ENCODE data around the gene ISCA1.
"Not testable (repeated sequence)": the region's sequence is repeated elsewhere in the genome, so short reads cannot be mapped to it uniquely, and the experiment has no call there.

The ISCA1 gene

GRCh38 chr9:86282077-86282978 lies at the start of gene ISCA1:
Gene ISCA1, minus strand, starts transcription at chr9:86282538. Its CDS starts 80 bp downstream, at chr9:86282458.
- DNase-seq = peak; percentile 97 to 98

GRCh38 chr9:86330186-86330585 lies 47.8 kb upstream of the ISCA1 start:
- DNase-seq = no peak

GRCh38 chr9:86329649-86330048 lies 47.3 kb upstream of the ISCA1 start:
- DNase-seq = no peak

- DNase-seq = no peak
Observed at GRCh38 chr9:86328156-86328555, 45.8 kb upstream of the ISCA1 start.

- DNase-seq = no peak
Observed at GRCh38 chr9:86326536-86326935, 44.2 kb upstream of the ISCA1 start.

- DNase-seq = no peak
Observed at GRCh38 chr9:86324901-86325300, 42.6 kb upstream of the ISCA1 start.

GRCh38 chr9:86324308-86324707 lies 42.0 kb upstream of the ISCA1 start:
- no peak for DNase-seq

- DNase-seq = no peak
Observed at GRCh38 chr9:86322973-86323644, 40.8 kb upstream of the ISCA1 start.

- DNase-seq = no peak
Observed at GRCh38 chr9:86321373-86321772, 39.0 kb upstream of the ISCA1 start.

- no peak for DNase-seq
Observed at GRCh38 chr9:86318187-86318586, 35.8 kb upstream of the ISCA1 start.

GRCh38 chr9:86315078-86315477 lies 32.7 kb upstream of the ISCA1 start:
- DNase-seq = no peak

- not testable (repeated sequence) for DNase-seq
Observed at GRCh38 chr9:86312959-86313358, 30.6 kb upstream of the ISCA1 start.

- no peak for DNase-seq
Observed at GRCh38 chr9:86308687-86309086, 26.3 kb upstream of the ISCA1 start.

- no peak for DNase-seq
Observed at GRCh38 chr9:86304236-86304730, 21.9 kb upstream of the ISCA1 start.

- peak; percentile 14 to 15 for DNase-seq
Observed at GRCh38 chr9:86303316-86303975, 21.1 kb upstream of the ISCA1 start.

- no peak for DNase-seq
Observed at GRCh38 chr9:86301686-86302085, 19.3 kb upstream of the ISCA1 start.

- DNase-seq = no peak
Observed at GRCh38 chr9:86300701-86301100, 18.4 kb upstream of the ISCA1 start.

GRCh38 chr9:86298873-86299272 lies 16.5 kb upstream of the ISCA1 start:
- DNase-seq = no peak

GRCh38 chr9:86290341-86290740 lies 8.0 kb upstream of the ISCA1 start:
- not testable (repeated sequence) for DNase-seq

- no peak for DNase-seq
Observed at GRCh38 chr9:86288499-86289198, 6.3 kb upstream of the ISCA1 start.

GRCh38 chr9:86287013-86287412 lies 4.7 kb upstream of the ISCA1 start:
- no peak for DNase-seq

- no peak for DNase-seq
Observed at GRCh38 chr9:86286278-86286677, 3.9 kb upstream of the ISCA1 start.

GRCh38 chr9:86285261-86285660 lies 2.9 kb upstream of the ISCA1 start:
- DNase-seq = no peak

Data from stimulated activated CD4-positive, alpha-beta T cell treated with anti-CD3 and anti-CD28 coated beads, Interleukin-2, amount 100 ng/mL, for 48 hours (primary cell).